ENCODE measurements around the gene FBXO48. TPM values are rescaled to one million over a fixed set of nuclear protein-coding genes. Genes with fewer than 3 reads are reported as not detected.

The FBXO48 gene
- total RNA-seq, 2 donors from 2014 or later, result 0.78 to 3.0 TPM

GRCh38 chr2:68428746-68429145 is 38.3 kb downstream of the FBXO48 start:
- Histone ChIP-seq H3K36me3 (replicated peaks in 1 of 2; ENCODE audit: insufficient read depth in 1 of 2, low read depth in 2 of 2) (no peaks in the 10 kb centered on the region), H3K27me3 (no peaks in the 10 kb centered on the region), H3K4me3 (no peak overlapping the region), H3K27ac (no peak overlapping the region), H3K4me1 (peaks cover 7% of the 10 kb centered on the region), H3K9me3 (no peaks in the 10 kb centered on the region)
- TF ChIP-seq POLR2A (IDR thresholded peaks at IDR 0.05) (no peak), CTCF (IDR thresholded peaks at IDR 0.05) (no peak)
- 41 to 64% methylated on average over 1 of the region's 1 CpG for WGBS, 2 donors
- intact Hi-C loops (cut with DNase I), result no loop called here
- no peak for DNase-seq
- ATAC-seq, result no peak

- Histone ChIP-seq H3K36me3 (replicated peaks in 1 of 2; ENCODE audit: insufficient read depth in 1 of 2, low read depth in 2 of 2) (no peaks in the 10 kb centered on the region), H3K27ac (no peak overlapping the region)
- 66 to 72% methylated on average over 4 of the region's 4 CpGs for WGBS, 2 donors
Measured at GRCh38 chr2:68428126-68428525, 39.0 kb downstream of the FBXO48 start.

GRCh38 chr2:68426848-68427579 is 40.1 kb downstream of the FBXO48 start:
- H3K9me3 ChIP-seq, result no peaks in the 10 kb centered on the region
- H3K27me3 ChIP-seq, result no peaks in the 10 kb centered on the region
- DNase-seq, result no peak
- intact Hi-C loops (cut with DNase I), result no loop called here
- TF ChIP-seq POLR2A (IDR thresholded peaks at IDR 0.05) (no peak), CTCF (IDR thresholded peaks at IDR 0.05) (no peak)
- no peak overlapping the region for H3K27ac ChIP-seq
- 74 to 85% methylated on average over 10 of the region's 10 CpGs for WGBS, 2 donors
- H3K36me3 ChIP-seq (replicated peaks in 1 of 2; ENCODE audit: insufficient read depth in 1 of 2, low read depth in 2 of 2), result no peaks in the 10 kb centered on the region
- no peaks in the 10 kb centered on the region for H3K4me1 ChIP-seq
- H3K4me3 ChIP-seq, result no peak overlapping the region
- no peak for ATAC-seq

More at GRCh38 chr2:68428126-68428525, 39.0 kb downstream of the FBXO48 start:
- no peaks in the 10 kb centered on the region for H3K9me3 ChIP-seq
- intact Hi-C loops (cut with DNase I), result no loop called here
- ATAC-seq (no peak), DNase-seq (no peak)
- H3K4me3 ChIP-seq, result no peak overlapping the region
- TF ChIP-seq POLR2A (IDR thresholded peaks at IDR 0.05) (no peak), CTCF (IDR thresholded peaks at IDR 0.05) (no peak)
- H3K4me1 ChIP-seq, result peaks cover 4% of the 10 kb centered on the region
- no peaks in the 10 kb centered on the region for H3K27me3 ChIP-seq

- TF ChIP-seq CTCF (IDR thresholded peaks at IDR 0.05), result no peak
- TF ChIP-seq POLR2A (IDR thresholded peaks at IDR 0.05), result no peak
- H3K27ac ChIP-seq, result no peak overlapping the region
- no peaks in the 10 kb centered on the region for H3K36me3 ChIP-seq (replicated peaks in 1 of 2; ENCODE audit: insufficient read depth in 1 of 2, low read depth in 2 of 2)
- 74 to 82% methylated on average over 1 of the region's 1 CpG for WGBS, 2 donors
- intact Hi-C loops (cut with DNase I), result no loop called here
- ATAC-seq, result no peak
- DNase-seq, result no peak
- H3K27me3 ChIP-seq, result no peaks in the 10 kb centered on the region
- H3K4me1 ChIP-seq, result no peaks in the 10 kb centered on the region
- no peak overlapping the region for H3K4me3 ChIP-seq
- H3K9me3 ChIP-seq, result no peaks in the 10 kb centered on the region
Measured at GRCh38 chr2:68426446-68426845, 40.6 kb downstream of the FBXO48 start.

GRCh38 chr2:68425503-68425902 is 41.6 kb downstream of the FBXO48 start:
- Histone ChIP-seq H3K4me3 (no peak overlapping the region), H3K9me3 (no peaks in the 10 kb centered on the region), H3K27me3 (no peaks in the 10 kb centered on the region), H3K4me1 (no peaks in the 10 kb centered on the region), H3K27ac (no peak overlapping the region), H3K36me3 (replicated peaks in 1 of 2; ENCODE audit: insufficient read depth in 1 of 2, low read depth in 2 of 2) (no peaks in the 10 kb centered on the region)
- WGBS, 2 donors, result 47 to 63% methylated on average over 3 of the region's 3 CpGs
- no peak for ATAC-seq
- no peak for TF ChIP-seq CTCF (IDR thresholded peaks at IDR 0.05)
- TF ChIP-seq POLR2A (IDR thresholded peaks at IDR 0.05), result no peak
- intact Hi-C loops (cut with DNase I), result no loop called here
- no peak for DNase-seq
